ENCODE measurements around the gene CCDC18.

The CCDC18 gene

GRCh38 chr1:93317207-93317606 is 136.7 kb downstream of the CCDC18 start:
- no peak for DNase-seq

- no peak for DNase-seq
Observed at GRCh38 chr1:93317943-93318342, 137.4 kb downstream of the CCDC18 start.

GRCh38 chr1:93321720-93322119 is 141.2 kb downstream of the CCDC18 start:
- no peak for DNase-seq

- no peak for DNase-seq
Observed at GRCh38 chr1:93322349-93322748, 141.8 kb downstream of the CCDC18 start.

- no peak for DNase-seq
Observed at GRCh38 chr1:93323185-93323820, 142.8 kb downstream of the CCDC18 start.

GRCh38 chr1:93324486-93325464 is 144.3 kb downstream of the CCDC18 start:
- no peak for DNase-seq
